Measurements from ENCODE around the gene NOTCH3. TPM values are rescaled to one million over a fixed set of nuclear protein-coding genes. Genes with fewer than 3 reads are reported as not detected.
A peak's percentile ranks its signal among the peaks of the same experiment; 100 is the strongest.

The NOTCH3 gene
- total and polyA plus RNA-seq, 12 donors: 18.7 to 45.5 (median 31.9) TPM

DNA sequence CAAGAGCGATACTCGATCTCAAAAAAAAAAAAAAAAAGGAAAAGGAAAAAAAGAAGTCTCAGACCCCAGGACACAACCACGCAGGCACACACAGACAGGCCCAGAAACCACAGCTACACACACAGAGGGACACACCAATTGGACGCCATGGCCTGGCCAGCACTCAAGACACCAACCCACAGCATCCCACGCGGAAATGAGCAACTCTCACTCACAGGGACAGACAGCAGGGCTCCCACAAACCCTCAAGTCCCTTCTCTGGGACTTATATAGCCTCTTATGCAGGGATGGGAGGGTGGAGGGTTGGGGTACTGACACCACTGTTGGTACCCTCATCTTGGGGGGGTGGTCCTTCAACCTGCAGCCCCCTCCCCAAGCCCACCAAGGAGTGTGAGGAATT lies 5.9 kb downstream of the NOTCH3 start:
- no peaks in the 10 kb centered on the region for H3K9me3 ChIP-seq
- H3K4me3 ChIP-seq: peak overlapping the region in 9 of 10 donors; percentile 16 to 66 (median 39)
- peak overlapping the region in 8 of 10 donors; percentile 13 to 88 (median 56) for H3K27ac ChIP-seq
- 50 to 59% methylated on average over 6 of the region's 6 CpGs for WGBS, 2 donors
- H3K27me3 ChIP-seq: peaks cover 0 to 74% (median 56%) of the 10 kb centered on the region in 7 donors
- intact Hi-C loops (cut with DNase I): loop anchor here in 1 of 10 donors (5.0 kb wide), 1 partner anchor 57 kb away; no protein-coding TSS in a partner anchor
- TF ChIP-seq, protein P1, sequence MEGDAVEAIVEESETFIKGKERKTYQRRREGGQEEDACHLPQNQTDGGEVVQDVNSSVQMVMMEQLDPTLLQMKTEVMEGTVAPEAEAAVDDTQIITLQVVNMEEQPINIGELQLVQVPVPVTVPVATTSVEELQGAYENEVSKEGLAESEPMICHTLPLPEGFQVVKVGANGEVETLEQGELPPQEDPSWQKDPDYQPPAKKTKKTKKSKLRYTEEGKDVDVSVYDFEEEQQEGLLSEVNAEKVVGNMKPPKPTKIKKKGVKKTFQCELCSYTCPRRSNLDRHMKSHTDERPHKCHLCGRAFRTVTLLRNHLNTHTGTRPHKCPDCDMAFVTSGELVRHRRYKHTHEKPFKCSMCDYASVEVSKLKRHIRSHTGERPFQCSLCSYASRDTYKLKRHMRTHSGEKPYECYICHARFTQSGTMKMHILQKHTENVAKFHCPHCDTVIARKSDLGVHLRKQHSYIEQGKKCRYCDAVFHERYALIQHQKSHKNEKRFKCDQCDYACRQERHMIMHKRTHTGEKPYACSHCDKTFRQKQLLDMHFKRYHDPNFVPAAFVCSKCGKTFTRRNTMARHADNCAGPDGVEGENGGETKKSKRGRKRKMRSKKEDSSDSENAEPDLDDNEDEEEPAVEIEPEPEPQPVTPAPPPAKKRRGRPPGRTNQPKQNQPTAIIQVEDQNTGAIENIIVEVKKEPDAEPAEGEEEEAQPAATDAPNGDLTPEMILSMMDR (IDR thresholded peaks at IDR 0.05): no peak
- ATAC-seq (peak in 6 of 8 donors; percentile 17 to 73 (median 56)), DNase-seq (peak in 1 of 2 donors; percentile 29)
- H3K4me1 ChIP-seq: peaks cover 0 to 35% (median 7%) of the 10 kb centered on the region in 9 donors
- peaks cover 0 to 33% (median 0%) of the 10 kb centered on the region in 9 donors for H3K36me3 ChIP-seq

DNA sequence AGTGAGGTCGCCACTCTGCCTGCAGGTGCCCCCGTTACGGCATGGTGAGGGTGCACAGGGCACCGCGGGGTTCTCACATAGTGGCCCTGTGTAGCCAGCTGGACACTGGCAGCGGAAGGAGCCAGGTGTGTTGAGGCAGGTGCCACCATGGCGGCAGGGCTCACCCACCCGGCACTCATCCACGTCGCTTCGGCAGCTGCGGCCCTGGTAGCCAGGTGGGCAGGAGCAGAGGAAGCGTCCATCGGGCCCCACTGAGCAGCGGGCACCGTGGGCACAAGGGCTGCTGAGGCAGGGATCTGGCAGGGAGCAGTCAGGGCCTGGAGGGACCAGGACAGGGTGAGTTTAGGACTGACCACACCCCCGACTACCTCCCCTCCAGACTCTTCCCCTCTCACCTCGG lies 8.8 kb downstream of the NOTCH3 start:
- Histone ChIP-seq H3K27ac (peak overlapping the region in 1 of 10 donors; percentile 22), H3K4me1 (peaks cover 0 to 26% (median 3%) of the 10 kb centered on the region in 9 donors), H3K36me3 (peaks cover 0 to 57% (median 0%) of the 10 kb centered on the region in 9 donors), H3K4me3 (no peak overlapping the region), H3K27me3 (peaks cover 0 to 45% (median 33%) of the 10 kb centered on the region in 7 donors), H3K9me3 (no peaks in the 10 kb centered on the region)
- ATAC-seq: no peak
- intact Hi-C loops (cut with DNase I): no loop called here
- TF ChIP-seq, protein P1 (IDR thresholded peaks at IDR 0.05): no peak
- no peak for DNase-seq
- WGBS, 2 donors: 89 to 98% methylated on average over 18 of the region's 18 CpGs

DNA sequence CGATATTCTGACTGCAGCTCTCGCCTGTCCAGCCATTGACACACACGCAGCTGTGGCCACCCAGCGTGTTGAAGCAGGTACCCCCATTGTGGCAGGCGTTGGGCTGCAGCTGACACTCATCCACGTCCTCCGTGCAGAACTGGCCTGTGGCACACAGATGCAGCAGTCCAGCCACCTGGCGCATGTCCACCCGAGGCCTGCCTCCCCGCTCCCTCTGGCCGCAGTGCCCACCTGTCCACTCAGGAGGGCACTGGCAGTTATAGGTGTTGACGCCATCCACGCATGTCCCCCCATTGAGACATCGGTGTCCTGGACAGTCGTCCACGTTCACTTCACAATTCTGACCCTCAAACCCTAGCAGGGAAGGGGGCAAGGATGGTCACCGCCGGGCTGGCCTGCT lies 9.3 kb downstream of the NOTCH3 start:
- TF ChIP-seq, protein P1 (IDR thresholded peaks at IDR 0.05): no peak
- intact Hi-C loops (cut with DNase I): no loop called here
- Histone ChIP-seq H3K9me3 (no peaks in the 10 kb centered on the region), H3K4me1 (peaks cover 0 to 23% (median 3%) of the 10 kb centered on the region in 9 donors), H3K27me3 (peaks cover 0 to 41% (median 30%) of the 10 kb centered on the region in 7 donors), H3K4me3 (no peak overlapping the region), H3K27ac (no peak overlapping the region), H3K36me3 (peaks cover 0 to 62% (median 0%) of the 10 kb centered on the region in 9 donors)
- WGBS, 2 donors: 89 to 92% methylated on average over 18 of the region's 18 CpGs
- ATAC-seq (no peak), DNase-seq (no peak)

DNA sequence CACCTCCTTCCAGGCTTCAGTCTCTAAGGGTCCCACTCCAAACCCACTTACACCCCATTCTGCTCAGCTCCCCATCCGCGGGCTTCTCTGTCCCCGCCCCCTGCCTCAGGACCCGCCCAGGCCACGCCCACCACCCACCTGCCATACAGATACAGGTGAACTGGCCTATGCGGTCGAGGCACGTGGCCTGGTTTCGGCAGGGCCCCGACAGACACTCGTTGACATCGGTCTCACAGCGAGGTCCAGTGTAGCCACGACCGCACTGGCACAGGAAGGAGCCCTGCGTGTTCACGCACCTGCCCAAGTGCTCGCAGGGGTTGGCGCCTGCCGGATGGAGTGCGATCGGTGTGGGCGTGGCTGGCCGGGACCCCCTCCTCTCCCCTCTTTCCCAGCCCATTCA lies 11.9 kb downstream of the NOTCH3 start:
- no peak for ATAC-seq
- H3K4me3 ChIP-seq: no peak overlapping the region
- 89 to 90% methylated on average over 24 of the region's 24 CpGs for WGBS, 2 donors
- H3K36me3 ChIP-seq: peaks cover 0 to 81% (median 0%) of the 10 kb centered on the region in 9 donors
- TF ChIP-seq, protein P1 (IDR thresholded peaks at IDR 0.05): no peak
- H3K27me3 ChIP-seq: peaks cover 0 to 14% (median 8%) of the 10 kb centered on the region in 7 donors
- peaks cover 0 to 18% (median 0%) of the 10 kb centered on the region in 9 donors for H3K4me1 ChIP-seq
- no peak for DNase-seq
- H3K9me3 ChIP-seq: no peaks in the 10 kb centered on the region
- intact Hi-C loops (cut with DNase I): no loop called here
- H3K27ac ChIP-seq: no peak overlapping the region

All from heart right ventricle (tissue), 16 donors.